ENCODE results near the gene ADI1. TPM values are rescaled to one million over a fixed set of nuclear protein-coding genes. Genes with fewer than 3 reads are reported as not detected.

Gene ADI1
- total RNA-seq, 1 experiment from 2014 or later: 69.2 TPM

GRCh38 chr2:3491716-3492474 lies 27.4 kb downstream of the ADI1 start:
- Mint-ChIP-seq H3K27me3 (ENCODE audit: insufficient read depth, unreplicated experiment) (no peaks in the 10 kb centered on the region), H3K27ac (ENCODE audit: unreplicated experiment) (no peak overlapping the region), H3K9me3 (ENCODE audit: unreplicated experiment) (no peaks in the 10 kb centered on the region), H3K4me3 (ENCODE audit: unreplicated experiment) (no peak overlapping the region), H3K4me1 (ENCODE audit: low read depth, unreplicated experiment) (no peaks in the 10 kb centered on the region), H3K36me3 (ENCODE audit: insufficient read depth, unreplicated experiment) (peaks cover 2% of the 10 kb centered on the region)
- TF ChIP-seq CTCF (IDR thresholded peaks at IDR 0.05; ENCODE audit: insufficient read depth in 1 of 2, low read depth in 1 of 2, low read length in 1 of 2, severe bottlenecking in 1 of 2, unreplicated experiment in 1 of 2): no peak
- intact Hi-C loops (cut with micrococcal nuclease; ENCODE audit: unreplicated experiment): no loop called here
- ChIA-PET POLR2A (no interaction called here), CTCF (no interaction called here)
- Histone ChIP-seq H3K4me3 (ENCODE audit: low read depth, low read length) (no peak overlapping the region), H3K9me3 (no peaks in the 10 kb centered on the region), H3K27me3 (replicated peaks; ENCODE audit: control insufficient read depth, insufficient read depth, low read length) (no peaks in the 10 kb centered on the region), H3K36me3 (ENCODE audit: control insufficient read depth, insufficient read depth, low read length) (no peaks in the 10 kb centered on the region; the same call in 1 of the 2 replicates), H3K4me1 (no peaks in the 10 kb centered on the region)
- no peak for DNase-seq
- no TSS peak for BruUV-seq (replicated peaks)

- no TSS peak for BruUV-seq (replicated peaks)
- no peak for DNase-seq
- POLR2A ChIA-PET: no interaction called here
- H3K9me3 ChIP-seq: no peaks in the 10 kb centered on the region
- no peaks in the 10 kb centered on the region for H3K4me1 ChIP-seq
- H3K27me3 ChIP-seq (replicated peaks; ENCODE audit: control insufficient read depth, insufficient read depth, low read length): no peaks in the 10 kb centered on the region
- H3K27me3 Mint-ChIP-seq (ENCODE audit: insufficient read depth, unreplicated experiment): no peaks in the 10 kb centered on the region
- H3K9me3 Mint-ChIP-seq (ENCODE audit: unreplicated experiment): no peaks in the 10 kb centered on the region
- TF ChIP-seq CTCF (IDR thresholded peaks at IDR 0.05; ENCODE audit: insufficient read depth in 1 of 2, low read depth in 1 of 2, low read length in 1 of 2, severe bottlenecking in 1 of 2, unreplicated experiment in 1 of 2): no peak
- no peaks in the 10 kb centered on the region for H3K4me1 Mint-ChIP-seq (ENCODE audit: low read depth, unreplicated experiment)
- intact Hi-C loops (cut with micrococcal nuclease; ENCODE audit: unreplicated experiment): no loop called here
- no peak overlapping the region for H3K27ac Mint-ChIP-seq (ENCODE audit: unreplicated experiment)
- no peaks in the 10 kb centered on the region; the same call in 1 of the 2 replicates for H3K36me3 ChIP-seq (ENCODE audit: control insufficient read depth, insufficient read depth, low read length)
- CTCF ChIA-PET: no interaction called here
- no peaks in the 10 kb centered on the region for H3K36me3 Mint-ChIP-seq (ENCODE audit: insufficient read depth, unreplicated experiment)
- H3K4me3 ChIP-seq (ENCODE audit: low read depth, low read length): no peak overlapping the region
- no peak overlapping the region for H3K4me3 Mint-ChIP-seq (ENCODE audit: unreplicated experiment)
Measured at GRCh38 chr2:3491306-3491705, 28.0 kb downstream of the ADI1 start.

- no peak for DNase-seq
- Mint-ChIP-seq H3K27me3 (ENCODE audit: insufficient read depth, unreplicated experiment) (no peaks in the 10 kb centered on the region), H3K9me3 (ENCODE audit: unreplicated experiment) (no peaks in the 10 kb centered on the region), H3K4me1 (ENCODE audit: low read depth, unreplicated experiment) (no peaks in the 10 kb centered on the region), H3K27ac (ENCODE audit: unreplicated experiment) (no peak overlapping the region), H3K4me3 (ENCODE audit: unreplicated experiment) (no peak overlapping the region), H3K36me3 (ENCODE audit: insufficient read depth, unreplicated experiment) (peaks cover 5% of the 10 kb centered on the region)
- H3K27me3 ChIP-seq (replicated peaks; ENCODE audit: control insufficient read depth, insufficient read depth, low read length): no peaks in the 10 kb centered on the region
- H3K36me3 ChIP-seq (ENCODE audit: control insufficient read depth, insufficient read depth, low read length): no peaks in the 10 kb centered on the region; the same call in 1 of the 2 replicates
- BruUV-seq (replicated peaks): no TSS peak
- no peaks in the 10 kb centered on the region for H3K9me3 ChIP-seq
- H3K4me3 ChIP-seq (ENCODE audit: low read depth, low read length): no peak overlapping the region
- POLR2A ChIA-PET: no interaction called here
- intact Hi-C loops (cut with micrococcal nuclease; ENCODE audit: unreplicated experiment): no loop called here
- CTCF ChIA-PET: no interaction called here
- H3K4me1 ChIP-seq: no peaks in the 10 kb centered on the region
- no peak for TF ChIP-seq CTCF (IDR thresholded peaks at IDR 0.05; ENCODE audit: insufficient read depth in 1 of 2, low read depth in 1 of 2, low read length in 1 of 2, severe bottlenecking in 1 of 2, unreplicated experiment in 1 of 2)
Measured at GRCh38 chr2:3490191-3491170, 28.9 kb downstream of the ADI1 start.

Measured in Caco-2 (cell line).